H54 (cell line): ENCODE results near the gene GALNT9.

Experiments used
- DNase-seq: peaks from one replicate; pipeline ENCODE4 v3.0.0; 2011; ENCODE audit warnings: low spot score, mixed read lengths; ENCODE audit not compliant: insufficient read length
- FAIRE-seq: peaks from 3 replicates; lab custom pipeline; 2011; peaks lifted over from hg19 to GRCh38; lab: Jason Lieb, UNC
- POLR2A ChIP-seq: IDR thresholded peaks from 2 replicates; pipeline ENCODE4 v1.6.1; 2011; ENCODE audit warnings: low read depth, mild to moderate bottlenecking, low read length

The GALNT9 gene

GRCh38 chr12:132171293-132171967 is 158.0 kb downstream of the GALNT9 start:
- no peak for DNase-seq
- FAIRE-seq = no peak
- no peak for TF ChIP-seq POLR2A

- TF ChIP-seq POLR2A = no peak
- DNase-seq = no peak
- no peak for FAIRE-seq
Measured at GRCh38 chr12:132170637-132171292, 158.6 kb downstream of the GALNT9 start.

- FAIRE-seq (no peak), DNase-seq (peak; percentile 54)
- no peak for TF ChIP-seq POLR2A
Measured at GRCh38 chr12:132170094-132170636, 159.2 kb downstream of the GALNT9 start.

GRCh38 chr12:132169376-132169775 is 160.0 kb downstream of the GALNT9 start:
- FAIRE-seq (no peak), DNase-seq (no peak)
- TF ChIP-seq POLR2A = no peak

- DNase-seq (no peak), FAIRE-seq (no peak)
- TF ChIP-seq POLR2A = no peak
Measured at GRCh38 chr12:132168311-132169031, 160.9 kb downstream of the GALNT9 start.

GRCh38 chr12:132167611-132168310 is 161.6 kb downstream of the GALNT9 start:
- TF ChIP-seq POLR2A = no peak
- DNase-seq = no peak
- FAIRE-seq = no peak

- no peak for DNase-seq
- TF ChIP-seq POLR2A = no peak
- no peak for FAIRE-seq
Measured at GRCh38 chr12:132166801-132167591, 162.4 kb downstream of the GALNT9 start.

- no peak for TF ChIP-seq POLR2A
- FAIRE-seq (no peak), DNase-seq (no peak)
Measured at GRCh38 chr12:132166093-132166492, 163.3 kb downstream of the GALNT9 start.

GRCh38 chr12:132165584-132165983 is 163.8 kb downstream of the GALNT9 start:
- DNase-seq (no peak), FAIRE-seq (no peak)
- TF ChIP-seq POLR2A = no peak

GRCh38 chr12:132164426-132164825 is 165.0 kb downstream of the GALNT9 start:
- no peak for TF ChIP-seq POLR2A

GRCh38 chr12:132163911-132164288 is 165.5 kb downstream of the GALNT9 start:
- no peak for DNase-seq
- FAIRE-seq = no peak
- TF ChIP-seq POLR2A = no peak

More at GRCh38 chr12:132164426-132164825, 165.0 kb downstream of the GALNT9 start:
- FAIRE-seq = no peak
- DNase-seq = no peak

- TF ChIP-seq POLR2A = no peak
- FAIRE-seq = no peak
Measured at GRCh38 chr12:132163041-132163910, 166.1 kb downstream of the GALNT9 start.

More at GRCh38 chr12:132163041-132163910, 166.1 kb downstream of the GALNT9 start:
- DNase-seq = peak; percentile 37
